Stimulated activated CD4-positive, alpha-beta T cell treated with anti-CD3 and anti-CD28 coated beads, TNF-alpha, amount 100 ng/mL, for 24 hours (primary cell): ENCODE measurements around the gene ZDHHC7.
"Not testable (repeated sequence)": the region's sequence is repeated elsewhere in the genome, so short reads cannot be mapped to it uniquely, and the experiment has no call there.

ENCODE experiments used
- DNase-seq, 3 experiments: peaks; one replicate each; pipeline ENCODE4 v3.0.0-alpha.2; 2020; ENCODE audit warnings: low read depth in 3 of 3

ZDHHC7 gene

DNA sequence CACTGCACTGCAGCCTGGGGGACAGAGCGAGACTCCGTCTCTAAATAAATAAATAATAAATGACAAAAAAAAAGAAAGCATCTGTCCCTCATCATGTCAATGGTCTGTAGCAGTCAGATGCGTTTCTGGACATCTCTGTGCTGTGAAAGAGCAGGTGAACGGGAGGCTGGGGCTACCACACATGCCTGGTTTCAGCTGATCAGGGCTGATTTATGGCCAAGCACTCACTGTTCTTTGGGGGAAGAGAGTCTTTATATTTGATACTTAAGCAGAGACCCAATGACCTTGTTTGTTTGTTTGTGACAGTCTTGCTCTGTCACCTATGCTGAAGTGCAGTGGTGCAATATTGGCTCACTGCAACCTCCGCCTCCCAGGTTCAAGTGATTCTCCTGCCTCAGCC is 33.7 kb upstream of the ZDHHC7 start:
- no peak for DNase-seq

DNA sequence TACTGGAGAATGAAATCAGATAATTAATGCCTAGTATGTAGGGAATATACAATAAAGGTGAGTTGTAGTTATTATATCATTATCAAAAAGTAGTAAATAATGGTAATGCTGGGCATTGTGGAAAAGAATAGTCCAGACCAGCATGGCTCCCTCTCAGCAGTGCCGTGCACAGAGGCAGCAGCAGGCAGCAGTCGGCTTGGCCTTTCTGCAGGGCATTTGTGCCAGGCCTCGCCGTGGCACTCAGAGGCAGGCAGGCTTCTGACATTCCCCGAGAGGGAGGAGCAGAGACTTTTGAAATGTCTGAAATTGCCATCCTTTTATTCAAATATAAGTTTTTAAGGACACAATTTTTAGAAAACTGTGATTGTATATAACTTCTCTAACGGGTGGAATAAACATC is 31.3 kb upstream of the ZDHHC7 start:
- no peak for DNase-seq

DNA sequence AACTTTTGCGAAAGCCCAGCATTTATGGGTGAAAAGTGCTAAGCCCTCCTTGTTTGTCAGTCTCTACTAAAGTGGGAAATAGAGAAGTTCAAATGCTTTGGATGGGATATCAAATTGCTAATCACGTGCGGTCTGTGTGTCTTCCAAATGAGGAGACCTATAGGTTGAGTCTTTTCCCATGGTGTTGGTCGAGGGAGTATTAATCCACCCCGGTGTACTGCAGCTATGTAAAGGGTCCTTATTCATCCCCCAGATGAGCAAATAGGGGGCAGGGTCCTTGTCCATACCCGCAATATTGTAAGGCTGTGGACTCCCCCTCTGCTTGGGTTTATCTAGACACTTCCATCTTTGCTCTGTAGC is 30.8 kb upstream of the ZDHHC7 start:
- DNase-seq: no peak

DNA sequence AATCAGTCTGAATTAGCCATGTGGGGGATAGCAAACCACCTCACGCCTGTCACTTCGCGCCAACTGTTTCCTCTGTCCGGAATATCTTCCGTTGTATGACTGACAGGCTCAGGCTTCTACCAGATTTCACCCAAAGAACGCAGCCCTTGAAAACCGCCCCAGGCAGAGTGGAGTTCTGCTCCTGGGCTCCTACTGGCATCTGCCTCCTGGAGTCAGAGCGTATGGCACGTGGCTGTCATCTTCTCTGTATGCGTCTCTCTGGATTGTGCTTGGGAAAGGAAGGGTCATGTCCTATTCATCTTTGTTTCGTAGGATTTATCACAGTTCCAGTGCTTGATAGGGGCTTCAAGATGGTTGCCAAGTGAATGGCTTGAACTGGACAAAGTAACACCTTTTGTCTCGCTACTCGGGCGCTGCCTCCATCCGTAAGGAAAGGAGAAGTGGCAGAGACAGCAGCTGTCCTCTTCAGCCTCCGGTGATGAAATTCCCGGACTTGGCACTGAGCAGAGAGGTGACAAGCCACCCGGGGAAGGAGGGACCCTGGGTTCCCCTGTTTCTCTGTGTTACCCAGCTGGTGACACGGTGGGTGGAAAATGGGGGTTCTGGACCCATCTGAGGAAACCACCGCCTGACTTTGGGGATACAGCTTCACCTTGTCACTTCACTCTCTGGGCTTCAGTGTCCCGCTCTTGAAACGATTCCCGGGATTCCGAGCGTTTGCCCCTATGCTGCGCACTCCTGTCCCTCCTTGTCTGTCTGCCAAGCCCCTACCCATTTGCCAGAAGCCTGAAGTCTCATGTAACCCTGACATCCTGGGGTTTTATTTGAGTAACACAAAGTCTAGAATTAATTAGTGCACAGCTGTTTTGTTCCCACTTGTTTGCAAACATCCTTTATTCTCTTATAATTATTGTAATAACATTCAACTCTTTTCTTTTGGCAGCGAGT is 30.2 kb upstream of the ZDHHC7 start:
- no peak for DNase-seq

DNA sequence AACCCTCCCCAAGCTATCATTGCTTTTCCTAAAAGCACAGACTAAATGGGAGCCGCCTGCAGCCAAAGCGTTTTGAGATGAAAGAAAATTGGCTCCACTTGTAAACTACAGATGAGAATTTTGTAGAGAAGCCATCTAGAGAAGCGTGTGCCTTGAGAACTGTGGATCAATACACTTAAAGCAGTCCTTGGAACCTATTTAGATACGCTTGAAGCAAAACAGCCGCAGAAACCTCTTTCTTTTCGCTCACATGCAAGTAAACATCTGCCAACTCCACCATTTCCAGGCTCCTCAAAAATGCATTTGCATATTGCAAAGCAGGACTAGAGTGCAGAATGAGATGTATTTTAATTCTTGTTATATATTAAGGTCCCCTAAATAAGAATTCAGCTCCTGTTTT is 29.4 kb upstream of the ZDHHC7 start:
- no peak for DNase-seq

DNA sequence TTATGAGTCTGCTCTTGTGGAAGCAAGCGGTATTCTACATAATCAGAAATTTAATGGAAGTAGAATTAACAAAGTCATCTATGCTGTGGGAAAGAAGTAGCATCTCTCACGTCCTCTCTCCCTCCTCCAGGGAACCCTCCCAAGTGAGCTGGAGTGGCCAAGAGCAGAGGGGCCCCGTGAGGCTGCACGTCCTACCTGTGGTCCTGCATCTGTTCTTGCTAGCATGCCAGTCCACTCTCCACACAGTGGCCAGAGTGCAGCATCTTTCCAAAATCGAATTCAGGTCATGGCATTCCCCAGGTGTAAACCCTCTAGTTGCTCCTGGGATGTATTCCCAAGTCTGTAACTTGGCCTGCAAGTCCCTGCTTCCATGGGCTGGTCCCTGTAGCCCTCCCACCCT is 26.4 kb upstream of the ZDHHC7 start:
- no peak for DNase-seq

DNA sequence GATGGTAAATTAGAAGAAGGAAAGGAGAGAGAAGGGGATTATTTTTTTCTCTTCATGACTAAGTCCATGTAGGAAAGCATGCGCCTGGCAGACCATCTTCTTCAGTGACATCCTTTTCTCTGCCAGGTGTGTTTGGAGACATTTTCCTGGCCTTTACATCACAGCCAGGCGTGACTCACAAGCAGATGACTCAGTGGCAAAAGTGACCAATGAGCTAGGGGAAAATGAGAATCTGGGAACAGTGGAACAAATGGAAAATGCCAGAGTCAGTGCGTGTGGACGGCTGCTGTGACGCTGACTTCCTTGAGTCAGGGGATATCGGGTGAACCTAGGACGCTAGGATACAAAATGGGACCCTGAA is 25.7 kb upstream of the ZDHHC7 start:
- peak in 1 of 3 experiments; percentile 18 for DNase-seq

DNA sequence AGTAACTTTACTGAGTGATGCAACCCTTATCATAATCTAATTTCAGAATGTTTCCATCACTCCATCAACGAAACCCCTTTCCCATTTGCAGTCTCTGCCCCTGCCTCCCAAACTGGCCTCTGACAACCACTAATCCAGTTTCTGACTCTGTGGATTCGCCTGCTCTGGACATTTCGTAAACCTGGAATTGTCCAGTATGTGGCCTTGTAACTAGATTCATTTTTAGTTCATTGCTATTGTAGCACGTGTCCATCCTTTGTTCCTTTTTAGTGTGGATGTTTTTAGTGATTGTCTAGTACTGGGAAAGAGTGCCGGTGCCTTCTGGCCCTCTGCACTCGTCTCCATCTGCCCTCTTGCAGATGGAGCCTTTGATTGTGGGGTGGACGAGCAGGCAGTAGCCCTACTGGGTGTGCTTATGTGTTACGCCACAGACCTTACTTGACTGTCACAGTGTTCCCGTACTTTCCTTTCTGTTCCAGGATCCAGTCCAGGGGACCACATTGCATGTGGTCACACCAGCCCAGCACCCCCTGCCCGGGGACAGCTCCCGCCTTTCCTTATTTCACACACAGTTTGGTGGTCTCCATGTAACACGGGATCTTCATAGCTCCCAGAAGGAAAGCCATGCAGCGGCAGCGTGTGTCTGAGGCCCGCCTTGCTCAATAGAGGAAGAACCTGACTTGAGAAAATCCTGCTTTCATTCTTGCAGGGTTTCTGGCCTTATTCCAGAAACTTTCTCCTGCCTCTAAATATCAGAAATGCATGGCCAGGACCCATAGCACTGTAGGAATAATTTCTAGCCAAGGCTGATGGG is 25.1 kb upstream of the ZDHHC7 start:
- DNase-seq: no peak

DNA sequence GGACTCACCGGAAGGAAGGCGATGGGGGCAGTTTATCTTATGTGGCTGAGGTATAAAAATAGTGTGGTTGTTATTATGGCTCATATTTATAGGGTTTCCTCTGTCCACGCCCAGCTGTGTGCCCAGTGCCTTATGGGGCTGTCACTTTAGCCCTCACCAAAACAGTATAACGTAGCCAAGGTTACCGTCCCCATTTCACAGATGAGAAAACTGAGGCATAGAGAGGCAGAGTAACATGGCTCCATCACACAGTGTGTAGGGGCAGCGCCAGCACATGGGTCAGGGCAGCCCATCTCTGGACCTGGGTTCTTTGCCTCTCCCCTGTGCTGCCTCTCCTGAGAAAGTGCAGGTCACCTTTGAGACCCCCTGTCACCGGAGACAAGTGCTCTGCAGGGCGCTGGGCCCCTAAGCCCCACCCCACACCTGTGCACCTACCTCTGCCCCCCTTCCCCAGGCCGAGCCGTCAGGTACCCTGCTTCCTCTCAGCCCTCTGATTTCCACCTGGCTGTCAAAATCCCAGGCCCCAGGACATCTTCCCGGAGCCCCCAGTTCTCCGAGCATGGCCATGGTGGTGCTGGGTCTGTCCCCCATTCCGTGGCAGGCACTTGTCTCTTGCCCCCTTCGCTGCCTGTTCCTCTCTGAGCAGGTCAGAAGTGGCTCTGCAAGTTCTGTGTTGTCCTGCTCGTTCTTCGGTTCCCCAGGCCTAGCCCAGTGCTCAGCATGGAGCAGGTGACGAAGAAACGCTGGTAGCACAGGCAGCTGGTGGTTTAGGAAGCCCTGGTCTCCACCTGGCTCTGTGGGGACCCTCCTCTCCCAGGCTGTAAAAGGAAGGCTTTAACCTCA is 23.5 kb upstream of the ZDHHC7 start:
- DNase-seq: no peak

DNA sequence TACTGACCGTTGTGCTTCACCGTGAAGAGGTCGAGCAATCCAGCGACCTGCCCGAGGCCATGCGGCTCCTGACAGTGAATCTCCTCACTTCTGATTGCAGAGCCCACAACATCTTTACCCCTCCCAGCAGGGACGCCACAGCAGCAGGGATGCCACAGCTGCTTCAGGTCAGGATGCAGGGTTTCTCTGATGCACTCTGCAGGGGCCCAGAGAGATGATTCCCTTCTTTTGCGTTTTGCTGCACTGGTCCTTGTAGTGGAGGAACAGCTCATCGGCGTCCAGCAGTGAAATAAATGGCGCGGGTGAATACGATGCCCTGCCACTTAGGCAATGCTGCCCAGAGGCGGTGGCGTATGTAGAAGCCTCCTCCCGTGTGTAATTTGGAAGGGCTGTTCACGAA is 21.8 kb upstream of the ZDHHC7 start:
- no peak for DNase-seq

DNA sequence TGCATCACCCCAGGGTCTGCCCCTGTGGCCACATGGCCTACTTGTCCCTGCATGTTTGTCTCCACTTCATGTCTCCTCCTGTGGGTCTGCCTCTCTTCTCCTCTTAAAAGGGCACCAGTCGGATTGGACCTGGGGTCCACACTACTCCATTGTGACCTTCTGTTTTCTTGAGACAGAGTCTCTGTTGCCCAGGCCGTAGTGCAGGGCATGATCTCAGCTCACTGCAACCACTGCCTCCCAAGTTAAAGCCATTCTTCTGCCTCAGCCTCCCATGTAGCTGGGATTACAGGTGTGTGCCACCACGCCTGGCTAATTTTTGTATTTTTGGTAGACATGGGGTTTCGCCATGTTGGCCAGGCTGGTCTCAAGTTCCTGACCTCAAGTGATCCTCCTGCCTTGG is 20.9 kb upstream of the ZDHHC7 start:
- not testable (repeated sequence) for DNase-seq

DNA sequence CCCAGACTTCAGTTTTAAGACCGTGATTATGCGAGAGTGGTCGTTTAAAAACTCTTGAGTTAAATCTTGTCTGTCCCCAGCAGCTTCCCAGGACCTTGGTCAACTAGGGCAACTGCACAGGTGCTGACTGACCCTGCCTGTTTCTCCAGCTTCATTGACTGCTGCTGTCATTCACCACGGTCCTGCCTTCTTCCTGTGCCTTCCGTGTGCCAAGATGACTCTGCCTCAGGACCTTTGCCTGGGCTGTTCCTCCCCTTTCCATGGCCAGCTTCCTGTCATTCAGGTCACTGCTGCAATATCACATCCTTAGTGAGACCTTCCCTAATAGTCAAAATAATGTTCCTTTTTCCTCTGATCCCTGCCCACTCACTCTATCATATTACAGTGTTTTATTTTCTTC is 20.1 kb upstream of the ZDHHC7 start:
- no peak for DNase-seq

DNA sequence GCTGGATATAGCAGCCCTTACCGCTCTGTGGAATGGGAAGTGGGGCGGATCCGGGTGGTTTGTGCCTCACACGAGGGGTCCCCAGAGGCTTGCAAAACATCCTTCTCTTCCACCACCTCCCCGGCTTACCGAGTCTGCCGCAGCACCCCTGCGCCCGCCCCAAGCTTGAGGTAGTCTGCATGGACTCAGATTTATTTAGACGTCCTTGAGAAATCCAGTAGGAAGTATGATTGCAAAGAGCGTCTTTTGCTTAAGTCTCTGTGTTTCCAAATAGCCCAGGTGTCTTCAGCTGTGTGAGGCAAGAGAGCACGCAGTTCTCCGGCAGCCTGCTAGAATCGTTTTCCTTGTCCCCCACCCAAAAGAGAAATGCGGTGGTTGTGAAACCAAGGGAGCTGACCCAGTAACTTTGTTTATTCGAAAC is 18.7 kb upstream of the ZDHHC7 start:
- no peak for DNase-seq

DNA sequence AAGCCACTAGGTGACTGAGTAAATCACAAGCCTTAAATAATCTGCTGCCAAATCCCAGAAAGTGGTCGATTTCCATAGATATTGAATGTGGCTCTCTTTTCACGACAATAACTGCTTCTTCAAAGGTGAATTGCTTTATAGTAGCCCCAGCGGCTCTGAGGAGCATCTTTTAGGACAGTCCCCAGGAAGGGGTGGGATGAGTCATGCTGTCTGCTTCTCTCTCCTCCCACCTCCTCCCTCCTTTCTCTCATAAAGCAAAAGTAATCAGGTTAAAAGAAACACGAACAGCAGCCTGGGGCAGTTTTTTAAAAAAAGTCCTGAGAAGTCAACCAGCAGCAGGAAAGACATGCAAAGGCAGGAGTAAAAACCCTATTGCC is 18.1 kb upstream of the ZDHHC7 start:
- DNase-seq: peak; percentile 32 to 55 (median 45)

DNA sequence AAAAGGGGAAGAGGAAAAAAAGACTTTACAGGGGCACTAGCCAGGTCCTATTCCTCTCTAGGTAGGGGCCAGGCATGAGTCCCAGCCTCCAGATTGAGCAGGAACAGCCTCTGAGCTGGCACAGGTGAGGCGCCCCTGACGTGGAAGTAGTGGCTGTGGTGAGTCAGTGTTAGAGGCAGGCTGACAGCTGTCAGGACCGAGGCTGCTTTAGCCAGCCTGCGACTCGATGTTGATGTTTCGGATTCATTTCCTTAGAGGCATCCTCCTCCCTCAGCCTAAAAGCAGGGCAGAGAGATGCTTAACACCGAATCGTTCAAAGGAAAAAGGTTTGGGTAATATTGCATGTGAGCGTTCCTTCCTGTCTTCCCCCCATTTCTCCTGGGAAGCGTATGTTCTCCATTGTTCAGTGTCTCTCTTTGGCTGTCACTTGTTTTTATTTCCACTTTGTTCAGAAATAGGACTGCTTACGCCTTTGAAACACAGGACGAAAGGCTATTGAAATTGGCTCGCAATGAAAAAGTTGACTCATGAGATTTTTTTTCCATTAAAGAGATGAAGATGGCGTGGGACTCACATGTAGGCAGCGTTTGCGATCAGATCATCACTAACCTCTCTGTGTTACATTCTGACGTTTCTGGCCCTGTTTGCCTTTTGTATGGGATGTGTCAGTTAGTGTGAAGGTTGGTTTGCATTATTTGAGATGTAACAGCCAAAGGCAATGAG is 17.5 kb upstream of the ZDHHC7 start:
- peak; percentile 60 to 80 (median 67) for DNase-seq

DNA sequence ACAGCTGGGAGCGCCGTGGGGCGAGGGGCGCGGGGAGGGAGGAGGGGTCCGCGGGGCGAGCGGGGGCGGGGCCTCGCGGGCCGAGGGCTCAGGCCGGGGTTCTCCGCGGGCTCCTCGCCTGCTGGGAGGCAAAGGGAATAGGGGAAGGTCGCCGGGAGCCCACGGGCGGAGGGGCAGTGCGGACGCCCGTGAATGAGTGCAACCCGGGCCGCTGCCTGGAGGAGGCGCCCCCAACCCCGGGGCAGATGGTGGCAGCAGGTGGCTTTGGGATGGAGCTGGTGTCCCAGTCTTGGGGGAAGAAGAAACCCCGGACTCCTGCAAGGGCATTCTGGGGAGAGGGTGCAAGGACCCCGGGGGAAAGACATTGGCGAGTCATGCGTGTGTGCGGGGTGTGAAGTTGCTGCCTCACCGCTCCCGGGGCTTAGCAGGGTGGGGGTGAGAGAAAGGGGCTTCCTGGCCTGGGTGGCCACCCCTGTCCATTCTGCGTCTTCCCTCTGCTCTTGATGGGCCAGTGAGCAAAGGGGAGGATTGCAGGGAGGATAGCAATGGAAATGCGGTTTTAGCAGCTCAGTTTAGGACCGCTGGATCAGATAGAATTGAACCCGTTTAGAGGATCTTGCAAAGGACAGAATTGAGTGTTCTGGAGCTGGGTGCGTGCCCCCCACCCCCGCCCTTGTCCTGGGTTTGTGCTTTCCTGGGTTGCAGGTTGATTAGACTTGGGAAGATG is 16.8 kb upstream of the ZDHHC7 start:
- peak in 1 of 3 experiments; percentile 14 for DNase-seq

DNA sequence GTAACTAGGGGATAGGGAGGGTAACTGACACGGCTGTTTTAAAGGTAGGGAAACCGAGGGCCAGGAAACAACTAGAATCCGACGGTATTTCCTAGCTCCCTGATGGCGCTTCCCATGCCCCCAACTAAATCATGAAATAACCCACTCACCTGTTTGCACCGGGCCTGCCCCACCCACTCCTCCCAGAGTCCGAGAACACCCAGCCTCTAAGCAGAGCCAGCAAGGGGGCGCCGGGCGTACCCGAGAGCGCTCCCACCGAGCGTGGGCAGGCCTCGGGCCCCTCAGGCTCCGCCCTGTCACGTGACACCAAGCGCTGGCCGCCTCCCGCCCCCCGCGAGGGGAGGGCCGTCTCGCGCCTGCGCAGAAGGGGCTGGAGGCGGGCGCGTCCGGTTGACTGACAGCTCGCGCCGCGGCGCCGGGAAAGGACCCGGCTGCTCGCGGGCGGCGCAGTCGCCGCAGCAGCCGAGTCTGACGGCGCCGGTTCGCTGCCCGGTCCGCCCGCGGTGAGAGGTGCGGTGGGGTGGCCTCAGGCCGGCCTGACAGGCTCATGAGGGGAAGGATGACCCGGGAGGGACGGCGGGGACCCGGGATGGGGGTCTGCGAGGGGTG is 16.1 kb upstream of the ZDHHC7 start, which contains the start of gene KIAA0513:
KIAA0513 (plus strand) TSS at position 447 of the 609 bp plus-strand sequence. CDS start 39,277 bp downstream, outside the sequence.
- peak; percentile 88 to 94 (median 91) for DNase-seq

DNA sequence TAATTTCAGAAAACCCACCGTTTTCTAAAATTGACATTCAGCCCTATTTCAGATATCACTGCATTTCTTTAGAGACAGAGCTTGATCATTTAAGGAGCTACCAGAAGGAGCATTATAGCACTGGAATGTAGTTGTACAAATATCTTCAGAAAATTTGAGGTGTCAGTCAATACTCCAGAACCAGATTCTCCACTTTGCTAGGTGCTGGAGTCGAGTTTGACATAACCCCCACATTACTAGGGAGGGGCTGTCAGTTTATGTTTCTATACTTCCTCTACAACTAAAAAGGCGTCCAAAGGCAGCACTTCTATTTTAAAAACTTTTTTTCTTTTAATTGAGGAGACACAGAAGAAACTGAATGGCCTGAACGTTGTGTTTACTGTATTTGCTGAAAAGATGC is 15.4 kb upstream of the ZDHHC7 start:
- DNase-seq: no peak

DNA sequence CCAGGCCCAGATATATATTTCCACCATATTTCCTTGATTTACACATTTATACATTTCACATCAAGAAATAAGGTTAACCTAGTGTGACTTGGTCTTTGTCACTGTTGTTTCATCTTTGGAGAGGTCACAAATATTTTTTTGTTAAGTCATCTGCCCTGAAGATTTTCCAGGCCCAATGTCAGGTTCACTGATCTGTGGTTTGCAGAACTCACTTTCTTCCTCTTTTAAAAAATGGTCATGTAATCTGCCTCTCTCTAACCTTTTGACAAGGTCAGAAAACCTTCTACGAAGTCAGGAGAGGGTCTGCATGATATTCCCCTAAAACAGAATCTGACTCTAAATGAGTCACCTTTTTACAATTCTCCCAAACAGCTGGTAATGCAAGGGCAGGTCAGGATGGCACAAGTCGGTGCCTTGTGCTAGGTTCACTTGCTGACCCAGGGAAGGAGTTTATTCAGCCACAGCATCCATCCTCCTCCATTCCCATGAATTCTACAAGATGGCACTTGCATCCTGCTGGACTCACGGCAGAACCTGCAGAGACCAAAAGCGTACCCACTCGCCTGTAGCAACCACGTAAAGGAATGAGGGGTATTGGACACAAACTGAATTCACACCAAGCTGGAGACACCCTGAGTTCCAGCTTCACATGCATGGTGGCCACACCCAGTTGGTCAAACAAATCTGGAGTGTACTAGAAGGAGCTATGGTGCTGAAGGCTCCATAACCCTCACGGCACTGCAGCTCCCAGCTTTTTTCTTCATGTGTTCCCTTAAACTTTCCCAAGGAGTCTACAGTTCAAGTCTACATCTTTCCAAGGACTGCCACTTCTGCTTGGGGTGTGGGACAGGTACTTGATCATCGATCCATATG is 14.7 kb upstream of the ZDHHC7 start:
- no peak for DNase-seq
